SK-N-SH (cell line): Measurements from ENCODE around the gene ASCC3. TPM values are rescaled to one million over a fixed set of nuclear protein-coding genes. Genes with fewer than 3 reads are reported as not detected.

ENCODE experiments used
- CTCF ChIA-PET: fragments of 300-600, 350-600 bp; formaldehyde crosslinking; extraction: SDS; loops from one replicate; lab custom pipeline; 2021; lab: Yijun Ruan, JAX
- POLR2A ChIA-PET: fragments of 350-600 bp; sonication (Branson Sonifier 250); formaldehyde crosslinking; extraction: SDS; loops from one replicate; lab custom pipeline; 2020; ENCODE audit warnings: antibody characterized with exemption, inconsistent platforms; lab: Yijun Ruan, JAX
- DNase-seq: peaks from one replicate; pipeline ENCODE4 v3.0.0; 2012
- H2AFZ ChIP-seq: fragments of 200-600 bp; sonication (generic); 2 replicates; pipeline ENCODE4 v1.8.1; 2016; ENCODE audit warnings: antibody characterized with exemption, mild to moderate bottlenecking, low read depth
- H3F3A ChIP-seq: fragments of 200-600 bp; sonication (generic); replicated peaks from 2 replicates; pipeline ENCODE3; 2016; ENCODE audit warnings: antibody characterized with exemption, mild to moderate bottlenecking; ENCODE audit not compliant: insufficient read depth
- H3K27ac ChIP-seq, 2 experiments: fragments of 200-500 bp in 1 of 2; fragments of 200-600 bp in 1 of 2; sonication (Bioruptor generic) in 1 of 2; sonication (generic), shearing (Covaris generic) in 1 of 2; 2 replicates each; pipeline versions ENCODE4 v1.5.1 to v1.6.1; 2014 to 2016; ENCODE audit warnings: low read depth in 2 of 2, inconsistent platforms in 1 of 2, low read length in 1 of 2, mild to moderate bottlenecking in 1 of 2, mixed read lengths in 1 of 2
- H3K27me3 ChIP-seq: fragments of 200-600 bp; sonication (generic), shearing (Covaris generic); 2 replicates; pipeline ENCODE4 v1.6.1; 2016; ENCODE audit warnings: mixed run types; ENCODE audit not compliant: insufficient read depth
- H3K36me3 ChIP-seq, 2 experiments: fragments of 200-500 bp in 1 of 2; fragments of 200-600 bp in 1 of 2; sonication (Bioruptor generic) in 1 of 2; sonication (generic) in 1 of 2; replicated peaks in 1 of 2; 2 replicates each; pipeline versions ENCODE3 to v1.5.1; 2014 to 2016; ENCODE audit warnings: low read length in 1 of 2, mild to moderate bottlenecking in 1 of 2; ENCODE audit not compliant: insufficient read depth in 2 of 2, control insufficient read depth in 1 of 2
- H3K4me1 ChIP-seq, 2 experiments: fragments of 200-500 bp in 1 of 2; fragments of 200-600 bp in 1 of 2; sonication (Bioruptor generic) in 1 of 2; sonication (generic), shearing (Covaris generic) in 1 of 2; 2 replicates each; pipeline versions ENCODE4 v1.5.1 to v1.6.1; 2014 to 2016; ENCODE audit warnings: low read depth in 1 of 2, low read length in 1 of 2, mixed run types in 1 of 2; ENCODE audit not compliant: insufficient read depth in 2 of 2, control insufficient read depth in 1 of 2
- H3K4me2 ChIP-seq: fragments of 200-600 bp; sonication (generic), shearing (Covaris generic); 2 replicates; pipeline ENCODE4 v1.6.1; 2017; ENCODE audit warnings: mixed run types
- H3K4me3 ChIP-seq, 2 experiments: fragments of 200-500 bp in 1 of 2; fragments of 200-600 bp in 1 of 2; sonication (Bioruptor generic) in 1 of 2; sonication (generic), shearing (Covaris generic) in 1 of 2; 2 replicates each; pipeline versions ENCODE4 v1.5.1 to v1.8.1; 2014 to 2016; ENCODE audit warnings: low read depth in 2 of 2, inconsistent platforms in 1 of 2, low read length in 1 of 2, mild to moderate bottlenecking in 1 of 2, mixed read lengths in 1 of 2, moderate library complexity in 1 of 2
- H3K79me2 ChIP-seq: fragments of 200-600 bp; sonication (generic); 2 replicates; pipeline ENCODE4 v1.8.1; 2017; ENCODE audit warnings: mild to moderate bottlenecking; ENCODE audit not compliant: insufficient read depth
- H3K9ac ChIP-seq: fragments of 200-600 bp; sonication (generic); 2 replicates; pipeline ENCODE4 v1.6.1; 2017; ENCODE audit warnings: mixed run types
- H3K9me2 ChIP-seq: fragments of 200-600 bp; sonication (generic); 2 replicates; pipeline ENCODE4 v1.6.1; 2017; ENCODE audit warnings: mixed run types
- H3K9me3 ChIP-seq: fragments of 200-600 bp; sonication (generic); 2 replicates; pipeline ENCODE4 v1.6.1; 2017; ENCODE audit warnings: mixed run types, mild to moderate bottlenecking, moderate library complexity
- H4K20me1 ChIP-seq: fragments of 200-600 bp; sonication (generic); 2 replicates; pipeline ENCODE4 v1.6.1; 2017; ENCODE audit warnings: mild to moderate bottlenecking, mixed run types; ENCODE audit not compliant: insufficient read depth
- GATA2 ChIP-seq: sonication (generic); formaldehyde crosslinking; IDR thresholded peaks from 2 replicates; pipeline ENCODE4 v1.5.0; 2020; ENCODE audit warnings: mild to moderate bottlenecking, missing genetic modification reagents
- MEF2A ChIP-seq: IDR thresholded peaks from 2 replicates; pipeline ENCODE4 v1.4.0; 2012; ENCODE audit warnings: low read depth, borderline replicate concordance
- NFIC ChIP-seq: IDR thresholded peaks from 2 replicates; pipeline ENCODE4 v1.4.0; 2012; ENCODE audit warnings: borderline replicate concordance
- NRF1 ChIP-seq: IDR thresholded peaks from 2 replicates; pipeline ENCODE4 v1.6.1; 2012; ENCODE audit warnings: low read depth, mild to moderate bottlenecking, low read length
- RFX5 ChIP-seq: IDR thresholded peaks from 2 replicates; pipeline ENCODE4 v1.6.1; 2012; ENCODE audit warnings: mild to moderate bottlenecking, improper control_type of control experiment, low read length
- TAF1 ChIP-seq: IDR thresholded peaks from 2 replicates; pipeline ENCODE4 v1.6.1; 2012; ENCODE audit warnings: low read depth, mild to moderate bottlenecking, low read length, moderate library complexity, borderline replicate concordance
- YY1 ChIP-seq: IDR thresholded peaks from 2 replicates; pipeline ENCODE4 v1.4.0; 2012; ENCODE audit warnings: low read depth, mild to moderate bottlenecking
- polyA plus RNA-seq, 3 experiments: library from polyadenylated mRNA; depleted of rRNA; stranded (reverse); fragments of >200 nt; gene quantifications; 2 replicates each; pipeline ENCODE4 v1.2.3, GENCODE V29; 2012
- TF ChIP-seq, protein P1 (sequence below): IDR thresholded peaks from 2 replicates; pipeline ENCODE4 v1.4.0; 2012; ENCODE audit warnings: low read depth, borderline replicate concordance
- TF ChIP-seq, protein P2 (sequence below): fragments of 150-350 bp; IDR thresholded peaks from 2 replicates; pipeline ENCODE4 v1.6.1; 2017; ENCODE audit warnings: antibody characterized with exemption, low read length, low read depth, borderline replicate concordance
- TF ChIP-seq, protein P3 (sequence below): fragments of 150-350 bp; IDR thresholded peaks from 2 replicates; pipeline ENCODE4 v1.6.1; 2016; ENCODE audit warnings: mild to moderate bottlenecking, low read depth, low read length
- TF ChIP-seq, protein P4 (sequence below): IDR thresholded peaks from 2 replicates; pipeline ENCODE4 v1.6.1; 2012; ENCODE audit warnings: mild to moderate bottlenecking, low read depth, low read length, moderate library complexity

The ASCC3 gene
- polyA plus RNA-seq, 1 of the 3 experiments (the other 2 are of a cell fraction) = 17.9 TPM

DNA sequence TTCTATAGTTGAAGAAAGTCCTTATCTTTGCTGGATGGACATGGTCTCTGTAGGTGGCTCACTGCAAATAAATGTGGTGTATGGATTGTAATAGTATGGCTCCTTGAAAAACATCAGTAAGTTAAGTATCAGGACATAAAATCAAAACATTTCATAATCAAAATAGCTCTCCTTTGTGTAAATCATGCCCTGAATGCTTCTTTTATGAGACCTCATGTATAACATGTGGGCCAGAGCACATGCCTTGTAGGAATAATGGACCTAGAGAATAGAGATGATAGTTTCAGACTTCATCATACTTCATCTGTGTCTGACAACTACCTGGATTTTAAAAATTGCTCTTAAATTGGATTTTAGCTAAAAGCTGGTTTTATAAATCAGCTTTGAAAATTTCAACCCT is 159.9 kb downstream of the ASCC3 start:
- Histone ChIP-seq H3K4me2 (no peak overlapping the region), H3F3A (peaks cover 5% of the 10 kb centered on the region), H3K9me3 (no peaks in the 10 kb centered on the region), H3K9ac (no peak overlapping the region), H3K27ac (no peak overlapping the region), H4K20me1 (no peaks in the 10 kb centered on the region), H3K27me3 (no peaks in the 10 kb centered on the region), H3K4me3 (no peak overlapping the region), H3K79me2 (no peaks in the 10 kb centered on the region; the same call in 1 of the 2 replicates), H3K4me1 (peaks cover 0 to under 1% of the 10 kb centered on the region in 2 experiments; a peak in 1 of 4 replicates), H2AFZ (no peak overlapping the region), H3K9me2 (no peaks in the 10 kb centered on the region), H3K36me3 (peaks cover 14 to 34% of the 10 kb centered on the region in 2 experiments)
- TF ChIP-seq RFX5 (no peak), NRF1 (no peak), YY1 (no peak), TAF1 (no peak), GATA2 (CRISPR knock-in tag) (no peak), NFIC (no peak), MEF2A (no peak)
- TF ChIP-seq, protein P1, sequence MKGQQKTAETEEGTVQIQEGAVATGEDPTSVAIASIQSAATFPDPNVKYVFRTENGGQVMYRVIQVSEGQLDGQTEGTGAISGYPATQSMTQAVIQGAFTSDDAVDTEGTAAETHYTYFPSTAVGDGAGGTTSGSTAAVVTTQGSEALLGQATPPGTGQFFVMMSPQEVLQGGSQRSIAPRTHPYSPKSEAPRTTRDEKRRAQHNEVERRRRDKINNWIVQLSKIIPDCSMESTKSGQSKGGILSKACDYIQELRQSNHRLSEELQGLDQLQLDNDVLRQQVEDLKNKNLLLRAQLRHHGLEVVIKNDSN = no peak
- TF ChIP-seq, protein P2, sequence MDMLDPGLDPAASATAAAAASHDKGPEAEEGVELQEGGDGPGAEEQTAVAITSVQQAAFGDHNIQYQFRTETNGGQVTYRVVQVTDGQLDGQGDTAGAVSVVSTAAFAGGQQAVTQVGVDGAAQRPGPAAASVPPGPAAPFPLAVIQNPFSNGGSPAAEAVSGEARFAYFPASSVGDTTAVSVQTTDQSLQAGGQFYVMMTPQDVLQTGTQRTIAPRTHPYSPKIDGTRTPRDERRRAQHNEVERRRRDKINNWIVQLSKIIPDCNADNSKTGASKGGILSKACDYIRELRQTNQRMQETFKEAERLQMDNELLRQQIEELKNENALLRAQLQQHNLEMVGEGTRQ = no peak
- TF ChIP-seq, protein P3, sequence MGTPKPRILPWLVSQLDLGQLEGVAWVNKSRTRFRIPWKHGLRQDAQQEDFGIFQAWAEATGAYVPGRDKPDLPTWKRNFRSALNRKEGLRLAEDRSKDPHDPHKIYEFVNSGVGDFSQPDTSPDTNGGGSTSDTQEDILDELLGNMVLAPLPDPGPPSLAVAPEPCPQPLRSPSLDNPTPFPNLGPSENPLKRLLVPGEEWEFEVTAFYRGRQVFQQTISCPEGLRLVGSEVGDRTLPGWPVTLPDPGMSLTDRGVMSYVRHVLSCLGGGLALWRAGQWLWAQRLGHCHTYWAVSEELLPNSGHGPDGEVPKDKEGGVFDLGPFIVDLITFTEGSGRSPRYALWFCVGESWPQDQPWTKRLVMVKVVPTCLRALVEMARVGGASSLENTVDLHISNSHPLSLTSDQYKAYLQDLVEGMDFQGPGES = no peak
- TF ChIP-seq, protein P4, sequence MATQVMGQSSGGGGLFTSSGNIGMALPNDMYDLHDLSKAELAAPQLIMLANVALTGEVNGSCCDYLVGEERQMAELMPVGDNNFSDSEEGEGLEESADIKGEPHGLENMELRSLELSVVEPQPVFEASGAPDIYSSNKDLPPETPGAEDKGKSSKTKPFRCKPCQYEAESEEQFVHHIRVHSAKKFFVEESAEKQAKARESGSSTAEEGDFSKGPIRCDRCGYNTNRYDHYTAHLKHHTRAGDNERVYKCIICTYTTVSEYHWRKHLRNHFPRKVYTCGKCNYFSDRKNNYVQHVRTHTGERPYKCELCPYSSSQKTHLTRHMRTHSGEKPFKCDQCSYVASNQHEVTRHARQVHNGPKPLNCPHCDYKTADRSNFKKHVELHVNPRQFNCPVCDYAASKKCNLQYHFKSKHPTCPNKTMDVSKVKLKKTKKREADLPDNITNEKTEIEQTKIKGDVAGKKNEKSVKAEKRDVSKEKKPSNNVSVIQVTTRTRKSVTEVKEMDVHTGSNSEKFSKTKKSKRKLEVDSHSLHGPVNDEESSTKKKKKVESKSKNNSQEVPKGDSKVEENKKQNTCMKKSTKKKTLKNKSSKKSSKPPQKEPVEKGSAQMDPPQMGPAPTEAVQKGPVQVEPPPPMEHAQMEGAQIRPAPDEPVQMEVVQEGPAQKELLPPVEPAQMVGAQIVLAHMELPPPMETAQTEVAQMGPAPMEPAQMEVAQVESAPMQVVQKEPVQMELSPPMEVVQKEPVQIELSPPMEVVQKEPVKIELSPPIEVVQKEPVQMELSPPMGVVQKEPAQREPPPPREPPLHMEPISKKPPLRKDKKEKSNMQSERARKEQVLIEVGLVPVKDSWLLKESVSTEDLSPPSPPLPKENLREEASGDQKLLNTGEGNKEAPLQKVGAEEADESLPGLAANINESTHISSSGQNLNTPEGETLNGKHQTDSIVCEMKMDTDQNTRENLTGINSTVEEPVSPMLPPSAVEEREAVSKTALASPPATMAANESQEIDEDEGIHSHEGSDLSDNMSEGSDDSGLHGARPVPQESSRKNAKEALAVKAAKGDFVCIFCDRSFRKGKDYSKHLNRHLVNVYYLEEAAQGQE = no peak
- ChIA-PET POLR2A (no interaction called here), CTCF (interaction anchor here (1.1 kb wide), 1 partner anchor 23 kb away, joined by 5 read pairs; no protein-coding TSS in a partner anchor)
- no peak for DNase-seq
